ENCODE results near the gene QPRT. TPM values are rescaled to one million over a fixed set of nuclear protein-coding genes. Genes with fewer than 3 reads are reported as not detected.
"Not testable (repeated sequence)": the region's sequence is repeated elsewhere in the genome, so short reads cannot be mapped to it uniquely, and the experiment has no call there.

QPRT gene
- polyA plus RNA-seq, 5 donors = 41.9 to 70.9 (median 51.6) TPM

- no peak for DNase-seq
These were observed 64.5 kb downstream of the QPRT start for GRCh38 chr16:29743475-29743826.

- no peak for DNase-seq
These were observed 65.0 kb downstream of the QPRT start for GRCh38 chr16:29743827-29744531.

- no peak for DNase-seq
These were observed 65.6 kb downstream of the QPRT start for GRCh38 chr16:29744541-29745101.

GRCh38 chr16:29745121-29745852 lies 66.3 kb downstream of the QPRT start:
- no peak for DNase-seq

- no peak for DNase-seq
These were observed 66.9 kb downstream of the QPRT start, which contains the start of gene C16orf54 for GRCh38 chr16:29745853-29746345. Gene C16orf54, minus strand, starts transcription at chr16:29745990. Its CDS starts 1,039 bp downstream, at chr16:29744951.

- DNase-seq = not testable (repeated sequence)
These were observed 67.5 kb downstream of the QPRT start for GRCh38 chr16:29746518-29746917.

Other genes starting within 250 kb of the QPRT start
- 1 to 10 TPM; 4.5 to 8.5 (median 5.4) TPM for gene BOLA2, start 224.8 kb upstream of the QPRT start, polyA plus RNA-seq (ENCODE audit: insufficient read depth in 1 of 5, insufficient read length in 5 of 5, low replicate concordance in 1 of 5)
- gene SLX1B, start 224.6 kb upstream of the QPRT start, polyA plus RNA-seq (ENCODE audit: insufficient read depth in 1 of 5, insufficient read length in 5 of 5, low replicate concordance in 1 of 5) = 10 to 100 TPM in 1 of 5 donors, 1 to 10 TPM in 4; 8.8 to 13.0 (median 9.2) TPM
- 10 to 100 TPM; 25.5 to 38.9 (median 35.2) TPM for gene SULT1A4, start 219.3 kb upstream of the QPRT start, polyA plus RNA-seq (ENCODE audit: insufficient read depth in 1 of 5, insufficient read length in 5 of 5, low replicate concordance in 1 of 5)
- 10 to 100 TPM; 46.4 to 94.5 (median 55.4) TPM for gene NPIPB12, start 172.8 kb upstream of the QPRT start, polyA plus RNA-seq (ENCODE audit: insufficient read depth in 1 of 5, insufficient read length in 5 of 5, low replicate concordance in 1 of 5)
- 1 to 10 TPM; 1.9 to 2.9 (median 2.3) TPM for gene SPN, start 15.9 kb upstream of the QPRT start, polyA plus RNA-seq (ENCODE audit: insufficient read depth in 1 of 5, insufficient read length in 5 of 5, low replicate concordance in 1 of 5)
- under 1 TPM; 0.43 to 0.78 (median 0.62) TPM for gene C16orf54, start 66.8 kb downstream of the QPRT start, polyA plus RNA-seq (ENCODE audit: insufficient read depth in 1 of 5, insufficient read length in 5 of 5, low replicate concordance in 1 of 5)
- under 1 TPM in 4 of 5 donors, not detected in 1; 0.04 to 0.18 (median 0.12) TPM for gene ZG16, start 99.1 kb downstream of the QPRT start, polyA plus RNA-seq (ENCODE audit: insufficient read depth in 1 of 5, insufficient read length in 5 of 5, low replicate concordance in 1 of 5)
- gene KIF22, start 111.6 kb downstream of the QPRT start, polyA plus RNA-seq (ENCODE audit: insufficient read depth in 1 of 5, insufficient read length in 5 of 5, low replicate concordance in 1 of 5) = 10 to 100 TPM; 51.0 to 84.4 (median 73.4) TPM
- gene MAZ, start 127.3 kb downstream of the QPRT start, polyA plus RNA-seq (ENCODE audit: insufficient read depth in 1 of 5, insufficient read length in 5 of 5, low replicate concordance in 1 of 5) = 100 to 1,000 TPM; 231 to 333 (median 262) TPM
- 10 to 100 TPM; 10.4 to 16.1 (median 12.8) TPM for gene PRRT2, start 133.0 kb downstream of the QPRT start, polyA plus RNA-seq (ENCODE audit: insufficient read depth in 1 of 5, insufficient read length in 5 of 5, low replicate concordance in 1 of 5)
- 10 to 100 TPM; 26.4 to 46.3 (median 31.3) TPM for gene PAGR1, start 137.0 kb downstream of the QPRT start, polyA plus RNA-seq (ENCODE audit: insufficient read depth in 1 of 5, insufficient read length in 5 of 5, low replicate concordance in 1 of 5)
- 10 to 100 TPM in 4 of 5 donors, 1 to 10 TPM in 1; 9.6 to 23.1 (median 14.0) TPM for gene MVP, start 141.3 kb downstream of the QPRT start, polyA plus RNA-seq (ENCODE audit: insufficient read depth in 1 of 5, insufficient read length in 5 of 5, low replicate concordance in 1 of 5)
- 10 to 100 TPM; 62.4 to 94.6 (median 84.3) TPM for gene CDIPT, start 184.0 kb downstream of the QPRT start, polyA plus RNA-seq (ENCODE audit: insufficient read depth in 1 of 5, insufficient read length in 5 of 5, low replicate concordance in 1 of 5)
- gene SEZ6L2, start 220.4 kb downstream of the QPRT start, polyA plus RNA-seq (ENCODE audit: insufficient read depth in 1 of 5, insufficient read length in 5 of 5, low replicate concordance in 1 of 5) = 1 to 10 TPM; 4.1 to 7.8 (median 5.2) TPM
- under 1 TPM; 0.41 to 0.94 (median 0.63) TPM for gene ASPHD1, start 221.3 kb downstream of the QPRT start, polyA plus RNA-seq (ENCODE audit: insufficient read depth in 1 of 5, insufficient read length in 5 of 5, low replicate concordance in 1 of 5)
- 10 to 100 TPM; 13.8 to 22.9 (median 21.4) TPM for gene KCTD13, start 247.0 kb downstream of the QPRT start, polyA plus RNA-seq (ENCODE audit: insufficient read depth in 1 of 5, insufficient read length in 5 of 5, low replicate concordance in 1 of 5)

Data from right lung (tissue), 5 donors.